GM10266 (cell line): ENCODE results near the gene MLLT3.

Experiments used
- DNase-seq: peaks from one replicate; pipeline ENCODE4 v3.0.0; 2012; ENCODE audit errors: extremely low spot score
- CTCF ChIP-seq: IDR thresholded peaks from 2 replicates; pipeline ENCODE4 v1.5.1; 2012; ENCODE audit warnings: mild to moderate bottlenecking, low read depth; ENCODE audit not compliant: control insufficient read depth, insufficient read depth; ENCODE audit errors: missing control alignments

Gene MLLT3

GRCh38 chr9:20335668-20336332, 286.5 kb downstream of the MLLT3 start:
- no peak for TF ChIP-seq CTCF

GRCh38 chr9:20333991-20334390, 288.3 kb downstream of the MLLT3 start:
- TF ChIP-seq CTCF = no peak
- no peak for DNase-seq

More at GRCh38 chr9:20335668-20336332, 286.5 kb downstream of the MLLT3 start:
- DNase-seq = no peak

GRCh38 chr9:20331095-20331685, 291.1 kb downstream of the MLLT3 start:
- TF ChIP-seq CTCF = no peak
- DNase-seq = no peak

GRCh38 chr9:20330688-20331087, 291.6 kb downstream of the MLLT3 start:
- no peak for TF ChIP-seq CTCF
- DNase-seq = no peak

GRCh38 chr9:20326516-20326915, 295.8 kb downstream of the MLLT3 start:
- DNase-seq = no peak
- TF ChIP-seq CTCF = no peak

- TF ChIP-seq CTCF = no peak
Measured at GRCh38 chr9:20325008-20325407, 297.3 kb downstream of the MLLT3 start.

GRCh38 chr9:20322212-20322611, 300.1 kb downstream of the MLLT3 start:
- DNase-seq = no peak
- TF ChIP-seq CTCF = no peak

More at GRCh38 chr9:20325008-20325407, 297.3 kb downstream of the MLLT3 start:
- DNase-seq = no peak
